HG03108 (cell line): ENCODE data around the gene USP21.

Experiments
- ATAC-seq: cut with Tn5 transposase; IDR thresholded peaks from one replicate; pipeline ENCODE4 v1.9.1; 2021; ENCODE audit warnings: moderate library complexity; ENCODE audit not compliant: unreplicated experiment

The USP21 gene

DNA sequence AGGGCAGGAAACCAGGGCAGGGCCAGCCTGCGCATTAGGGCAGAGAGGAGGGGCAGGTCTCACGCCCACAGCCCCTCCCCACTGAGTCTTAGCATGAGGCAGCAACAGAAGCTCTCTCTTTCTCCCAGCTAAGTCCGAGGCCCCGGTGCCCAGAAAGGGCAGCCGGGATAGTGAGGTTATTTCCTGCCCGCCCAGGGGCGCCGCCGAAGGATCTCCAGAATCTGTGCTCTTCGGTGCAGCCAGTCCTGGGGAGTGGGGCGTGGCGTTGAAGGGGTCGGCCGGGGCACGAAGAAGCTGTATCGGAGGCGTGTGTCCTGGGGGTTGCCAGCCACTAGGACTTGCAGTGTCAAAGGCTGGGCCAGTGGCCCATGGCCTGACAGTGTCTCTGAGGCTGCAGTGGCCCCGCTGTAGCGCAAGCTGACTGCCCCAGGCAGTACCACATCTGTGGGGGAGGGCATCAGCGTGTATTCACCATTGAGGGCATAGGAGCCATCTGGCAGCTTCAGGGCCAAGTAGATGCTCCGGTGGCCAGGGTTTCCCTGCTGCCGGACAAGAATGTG is 31.7 kb downstream of the USP21 start:
- no peak for ATAC-seq

DNA sequence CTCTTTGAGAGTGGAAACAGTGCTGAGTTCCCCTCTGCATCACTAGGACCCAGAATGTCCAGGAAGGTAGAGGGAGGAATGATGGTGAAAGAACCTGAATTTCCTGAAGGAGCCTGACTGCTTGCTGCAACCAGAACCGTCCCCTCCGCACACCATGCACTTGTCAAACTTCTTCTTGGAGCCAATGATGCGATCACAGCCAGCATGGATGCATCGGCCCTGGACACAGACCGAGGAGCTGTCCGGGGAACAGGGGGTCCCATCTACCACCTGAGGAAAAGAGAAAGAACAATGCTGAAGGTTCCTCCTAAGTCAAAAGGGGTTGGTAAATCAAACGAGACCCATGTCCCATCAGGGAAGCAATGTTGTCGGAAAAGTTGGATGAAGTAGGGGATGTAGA is 32.7 kb downstream of the USP21 start:
- no peak for ATAC-seq

DNA sequence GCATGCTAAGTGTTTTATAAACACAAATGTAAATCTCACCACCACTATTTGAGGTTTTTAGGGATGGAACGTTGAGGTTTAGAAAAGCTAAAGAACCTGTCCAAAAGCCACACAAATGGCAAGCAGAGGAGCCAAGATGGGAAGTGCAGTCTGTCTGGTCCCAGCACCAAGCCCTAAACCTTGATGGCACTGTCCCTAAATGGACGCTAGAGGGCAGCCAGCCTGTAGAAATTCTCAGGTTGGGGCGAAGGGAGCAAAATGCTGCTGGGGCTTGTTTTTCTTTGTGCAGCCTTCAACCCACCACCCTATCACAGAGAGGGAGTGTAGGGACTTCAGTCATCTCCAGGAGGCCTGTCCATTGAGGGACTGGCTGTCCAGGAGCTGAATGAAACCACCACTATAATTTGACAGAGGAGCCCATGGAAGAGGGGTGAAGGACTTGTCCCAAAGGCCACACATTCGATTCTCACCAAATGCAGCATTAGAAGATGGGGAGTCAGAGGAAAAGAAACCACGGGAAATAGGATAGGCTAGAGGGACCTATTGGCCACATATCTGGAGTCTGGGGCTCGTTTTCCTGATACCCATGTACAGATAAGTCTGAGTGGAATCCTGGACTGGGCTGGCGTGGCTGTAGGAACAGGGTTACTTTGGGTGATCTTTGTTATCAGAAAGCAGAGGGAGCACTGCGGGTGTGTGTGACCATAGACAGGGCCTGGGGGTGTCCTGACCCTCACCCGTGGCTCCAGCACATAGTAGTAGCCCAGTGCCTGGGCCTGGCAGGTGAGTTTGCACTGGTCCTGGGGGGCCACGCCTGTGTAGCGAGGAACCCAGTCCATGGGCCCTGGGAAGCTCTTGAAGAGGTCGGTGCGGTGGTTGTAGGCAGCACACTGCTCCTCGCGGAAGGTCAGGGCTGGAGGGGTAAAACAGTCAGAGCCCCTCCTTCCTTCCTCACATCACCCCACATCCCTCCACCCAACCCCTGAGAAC is 33.5 kb downstream of the USP21 start:
- peak; percentile 60 for ATAC-seq

DNA sequence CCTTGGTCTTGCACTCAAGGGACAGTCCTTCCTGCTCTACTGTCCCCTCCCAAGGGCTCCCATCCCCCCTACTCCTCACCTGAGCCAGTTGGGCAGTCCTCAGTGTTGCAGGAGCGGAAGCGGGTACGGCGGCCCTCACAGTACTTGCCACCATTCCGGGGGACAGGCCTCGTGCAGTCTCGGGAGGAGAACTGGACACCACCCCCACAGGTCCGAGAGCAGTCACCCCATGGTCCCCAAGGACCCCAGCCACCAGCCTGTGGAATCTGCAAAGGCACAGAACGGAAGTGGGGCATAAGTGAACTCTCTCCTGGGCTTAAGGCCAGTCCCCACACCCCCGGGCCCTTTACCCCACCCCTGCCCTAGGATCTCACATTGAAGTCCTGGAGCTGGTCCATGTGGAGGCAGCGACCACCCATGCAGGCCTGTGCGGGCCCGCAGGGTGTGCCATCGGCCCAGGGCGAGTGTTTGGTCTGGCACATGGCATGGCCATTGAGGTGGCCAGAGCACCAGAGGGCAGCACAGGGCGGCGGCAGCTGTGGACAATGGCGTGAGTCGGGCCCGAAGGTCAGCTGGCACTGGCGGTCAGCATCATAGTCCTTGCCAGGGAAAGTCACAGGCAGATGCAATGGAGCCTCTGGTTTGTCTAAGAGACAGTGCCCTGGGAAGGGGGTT is 34.4 kb downstream of the USP21 start:
- ATAC-seq: no peak

DNA sequence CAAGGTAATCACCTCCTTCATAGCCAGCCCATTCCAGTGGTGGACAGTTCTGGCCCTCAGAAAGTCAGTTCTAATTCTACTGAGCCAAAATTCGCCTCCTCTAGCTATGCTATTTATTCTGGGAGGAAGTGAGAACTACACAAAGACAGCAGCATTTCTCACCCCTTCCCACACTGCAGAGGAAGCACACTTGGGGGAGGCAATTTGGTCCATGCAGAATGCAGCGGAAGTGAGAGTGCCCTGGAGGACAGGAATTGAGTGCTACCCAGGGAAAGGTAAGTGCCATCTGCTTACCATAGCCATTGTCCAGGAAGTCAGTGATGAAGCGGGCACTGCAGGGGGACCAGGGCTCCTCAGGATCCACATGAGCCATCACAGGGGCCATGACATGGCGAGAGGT is 35.9 kb downstream of the USP21 start:
- peak; percentile 53 for ATAC-seq

DNA sequence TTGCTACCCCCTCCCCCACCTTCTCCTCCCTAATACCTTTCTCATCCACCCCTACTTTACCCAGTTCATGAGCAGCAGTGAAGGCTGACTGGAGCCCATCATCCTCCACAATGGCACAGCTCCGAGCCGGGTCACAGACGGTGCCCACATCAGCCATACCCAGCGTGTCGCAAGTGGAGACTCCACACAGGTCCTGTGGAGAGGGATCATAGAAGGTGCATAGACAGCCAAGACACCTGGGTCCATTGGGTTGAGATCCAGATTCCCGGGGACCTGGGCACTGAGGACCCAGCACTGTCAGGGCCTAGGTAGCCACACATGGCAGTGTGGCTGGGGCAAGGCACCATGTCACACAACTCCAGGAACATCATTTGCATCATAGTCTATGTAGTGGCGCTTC is 36.8 kb downstream of the USP21 start:
- no peak for ATAC-seq

DNA sequence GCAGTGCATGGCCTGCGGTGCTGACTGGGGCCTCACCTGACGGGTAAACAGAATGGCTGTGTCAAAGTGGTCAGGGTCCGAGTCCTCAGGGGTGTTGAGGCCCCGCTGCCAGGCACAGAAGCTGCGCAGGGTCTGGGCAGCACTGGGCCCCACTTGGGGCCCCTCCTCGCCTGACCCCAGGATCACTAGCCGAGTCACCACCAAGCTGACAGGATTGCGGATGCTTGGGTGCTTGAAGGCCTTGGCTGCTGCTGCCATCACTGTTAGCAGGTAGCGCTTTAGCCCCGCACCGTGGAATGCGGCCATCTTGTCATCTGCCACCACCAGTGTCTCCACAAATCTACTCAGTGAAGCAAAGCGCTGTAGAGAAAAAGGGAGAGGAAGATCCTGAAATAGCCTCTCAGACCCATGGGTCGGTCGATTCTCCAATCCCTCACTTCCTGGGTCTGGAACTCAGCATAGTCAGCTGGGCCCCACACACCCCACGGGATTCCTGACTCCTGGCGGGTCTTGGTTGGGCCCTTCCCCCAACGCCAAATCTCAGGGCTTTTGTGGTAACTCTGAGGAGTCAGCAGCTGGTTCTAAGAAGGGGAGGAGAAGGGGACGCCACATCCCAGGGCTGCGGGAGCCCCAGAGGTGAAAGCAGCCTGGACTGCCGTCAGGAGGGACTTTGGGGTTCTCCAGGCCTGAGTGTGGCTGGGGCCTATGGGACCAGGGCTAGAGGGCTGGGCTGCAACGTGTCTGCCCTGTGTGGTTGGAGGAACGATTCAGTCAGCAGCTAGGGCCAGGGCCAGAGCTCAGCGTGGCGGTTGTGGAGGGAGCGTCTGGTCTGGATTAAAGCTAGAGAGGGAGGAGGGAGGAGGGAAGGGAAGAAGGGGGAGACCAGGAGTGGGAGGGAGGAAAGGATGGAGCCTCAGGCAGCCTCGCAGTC is 37.5 kb downstream of the USP21 start:
- ATAC-seq: no peak

DNA sequence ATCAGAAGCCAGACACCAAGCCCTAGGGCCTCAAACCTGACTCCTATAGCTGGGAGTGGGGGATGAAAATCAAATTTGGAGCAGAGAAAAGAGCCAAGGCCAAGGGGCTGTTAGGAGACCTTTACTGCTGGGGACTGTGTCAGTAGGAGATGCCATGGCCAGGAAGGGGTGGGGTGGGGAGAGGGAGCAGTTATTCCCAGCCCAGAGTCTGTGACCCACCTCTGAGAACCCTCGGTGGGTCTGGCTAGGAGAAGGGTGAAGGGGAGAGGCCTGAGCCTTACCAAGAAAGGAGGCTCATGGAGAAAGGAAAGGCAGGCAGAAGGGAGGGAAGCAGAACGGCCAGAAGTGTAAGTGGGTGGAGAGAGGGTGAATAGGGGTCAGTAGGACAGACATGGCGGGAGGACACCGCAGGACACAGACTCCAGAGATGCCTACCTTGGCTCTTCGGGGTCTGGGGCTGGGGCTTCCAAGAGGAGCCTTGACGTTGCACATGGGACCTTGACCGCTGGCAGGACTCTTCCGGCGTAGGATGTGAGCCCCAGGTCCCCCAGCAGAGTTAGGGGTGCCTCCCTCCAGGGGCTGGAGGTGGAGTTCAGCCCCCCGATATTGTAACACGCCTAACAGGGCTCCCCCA is 38.4 kb downstream of the USP21 start:
- no peak for ATAC-seq

DNA sequence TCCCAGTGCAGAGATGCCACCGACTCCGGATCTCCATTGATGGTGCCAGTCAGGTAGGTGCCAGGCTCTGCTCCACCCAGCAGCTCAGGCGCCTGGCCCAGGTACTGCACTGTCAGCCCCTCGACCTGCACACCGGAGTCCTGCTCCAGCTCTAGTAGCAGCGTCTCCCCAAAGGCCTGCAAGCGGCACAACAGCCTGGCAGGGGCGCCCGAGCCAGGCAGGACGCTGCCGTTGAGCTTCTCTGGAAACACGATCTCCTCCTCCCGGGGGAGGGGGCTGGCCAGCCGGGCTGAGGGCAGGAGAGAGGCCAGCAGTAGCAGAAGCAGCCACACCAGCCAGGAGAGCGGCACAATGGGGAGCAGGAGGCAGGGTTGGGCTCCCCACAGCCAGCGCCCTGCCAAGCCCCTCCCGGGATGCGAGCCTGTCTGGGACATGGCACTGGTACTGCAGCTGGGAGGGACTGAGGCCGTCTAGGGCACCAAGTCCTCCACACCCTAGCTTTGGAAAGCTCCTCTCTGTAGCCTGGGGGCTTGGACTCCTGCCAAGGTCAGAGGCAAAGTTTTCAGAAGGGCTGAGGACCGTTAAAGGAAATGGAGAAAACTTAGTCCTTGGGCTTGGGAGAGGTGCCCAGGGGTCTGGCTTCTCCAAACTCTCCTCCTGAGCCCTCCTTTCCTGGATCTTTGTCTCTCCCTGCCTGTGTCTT is 39.0 kb downstream of the USP21 start:
- ATAC-seq: no peak

DNA sequence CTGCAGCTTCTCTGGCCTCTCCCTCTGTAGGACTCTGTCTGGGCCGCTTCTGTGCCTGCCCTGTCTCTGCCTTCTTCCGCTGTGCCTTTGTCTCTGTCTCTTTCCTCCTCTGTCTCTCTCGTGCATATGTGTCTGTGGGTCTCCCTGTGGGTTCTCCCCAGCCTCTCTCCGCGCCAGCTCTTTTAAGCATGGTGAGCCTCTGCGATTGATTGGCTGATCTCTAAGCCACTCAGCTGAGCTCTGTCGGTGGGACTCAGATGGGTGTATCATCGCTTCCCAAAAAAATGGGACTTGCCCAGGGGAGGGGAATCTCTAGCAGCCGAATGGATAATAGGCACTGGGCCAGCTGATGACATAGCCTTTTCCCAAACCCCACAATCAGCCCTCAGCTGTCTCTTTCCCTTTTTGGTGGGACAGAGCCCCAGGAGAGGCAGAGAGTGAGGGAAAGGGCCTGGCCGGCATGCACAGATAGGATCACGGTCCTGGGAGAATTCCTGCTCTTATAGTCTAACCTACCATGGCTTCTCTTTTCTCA is 39.7 kb downstream of the USP21 start, which contains the start of gene ADAMTS4:
Gene ADAMTS4 (minus strand): TSS at position 158 of the 535 bp plus-strand sequence. CDS start 427 bp downstream, outside the sequence.
- ATAC-seq: no peak

DNA sequence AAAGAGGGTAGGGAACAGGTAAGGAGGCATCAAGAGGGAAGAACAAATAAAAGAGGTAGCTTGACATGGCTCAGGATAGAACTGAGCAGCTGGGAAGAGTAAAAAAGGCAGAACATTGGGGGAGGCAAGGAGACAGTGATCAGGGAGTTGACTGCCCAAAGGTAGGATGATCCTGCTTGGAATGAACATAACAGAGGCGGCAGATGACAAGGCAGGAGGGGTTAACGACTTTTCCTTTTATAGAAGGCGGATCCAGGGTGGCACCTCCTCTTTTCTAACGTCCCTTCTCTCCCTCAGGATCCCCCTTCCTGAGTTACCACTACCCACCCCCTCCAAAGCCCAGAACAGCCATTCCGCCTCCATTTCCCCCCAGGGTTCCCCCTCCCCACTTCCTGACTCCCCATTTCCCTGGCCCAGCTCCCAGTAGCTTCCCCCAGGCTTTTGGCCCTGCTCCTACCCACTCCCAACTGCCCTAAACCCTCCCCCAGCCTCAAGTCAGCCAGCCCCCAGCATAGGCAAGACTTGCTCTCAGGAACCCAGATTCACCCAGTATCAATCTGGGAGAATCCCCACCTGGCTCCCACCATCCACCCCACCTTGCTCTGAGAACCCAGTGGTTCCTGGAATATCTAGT is 40.3 kb downstream of the USP21 start:
- no peak for ATAC-seq

DNA sequence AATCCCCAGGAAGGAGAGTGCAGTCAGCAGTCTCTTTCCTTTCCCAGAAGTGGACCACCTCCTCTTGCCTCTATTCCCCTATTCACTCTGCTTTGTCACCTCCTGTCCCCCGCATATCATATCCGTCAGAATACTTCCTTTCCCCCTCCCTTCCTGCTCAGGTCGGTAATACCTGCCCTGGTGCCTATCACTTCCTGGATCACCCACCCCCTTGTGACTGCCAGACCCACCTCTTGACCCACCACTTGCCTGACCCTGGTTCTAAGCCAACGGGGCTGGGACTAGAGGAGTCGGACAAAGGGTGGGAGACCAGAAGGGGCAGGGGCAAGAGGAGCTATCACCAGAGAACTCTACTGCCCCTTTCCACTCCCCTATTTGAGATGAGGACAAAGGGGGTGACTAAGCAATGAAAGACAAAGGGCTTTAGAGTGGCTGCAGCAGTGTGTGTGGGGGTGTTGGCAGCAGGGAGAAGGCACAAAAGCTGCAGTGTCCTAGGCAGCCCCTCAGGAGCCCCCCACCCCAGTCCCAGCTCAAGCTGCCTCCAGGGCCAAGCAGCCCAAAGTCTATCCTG is 41.2 kb downstream of the USP21 start:
- ATAC-seq: no peak

DNA sequence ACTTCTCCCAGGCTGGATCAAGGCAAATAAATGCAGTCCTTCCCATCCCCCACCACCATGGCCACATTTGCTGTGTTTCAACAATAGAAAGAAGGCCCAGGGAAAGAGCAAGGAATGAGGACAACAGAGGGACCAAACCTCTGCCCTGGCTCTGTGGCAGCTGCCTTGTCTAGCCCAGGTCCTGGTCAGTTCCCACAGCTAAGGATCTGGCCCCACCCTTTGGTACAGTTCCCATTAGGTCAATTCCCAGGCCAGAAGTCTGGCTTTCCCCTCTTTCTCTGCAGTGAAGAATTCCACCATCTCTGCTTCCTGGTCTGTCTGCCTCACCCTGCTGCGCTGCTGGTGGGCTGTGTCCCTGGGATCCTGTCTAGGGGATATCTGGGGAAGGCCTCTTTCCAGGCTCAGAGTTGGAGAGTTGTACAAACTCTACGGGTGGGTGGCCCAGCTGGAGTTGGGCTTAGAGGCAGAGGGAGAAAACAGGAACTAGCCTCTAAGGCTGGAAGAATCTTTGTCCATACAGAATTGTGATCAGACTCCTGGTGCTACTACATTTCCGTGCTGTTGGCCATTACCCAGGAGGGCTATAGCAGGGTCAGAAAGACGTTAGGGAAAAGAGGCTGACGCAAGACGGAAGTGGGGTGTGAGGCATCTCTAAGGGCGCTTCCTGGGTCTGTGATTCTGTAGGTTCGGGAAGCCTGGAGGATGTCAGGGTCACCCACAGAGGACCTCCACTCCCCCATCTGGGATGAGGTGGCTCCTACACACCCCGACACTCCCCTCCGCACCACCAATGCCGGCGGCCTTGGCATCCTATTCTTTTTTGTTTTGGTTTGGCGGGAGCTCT is 41.9 kb downstream of the USP21 start:
- no peak for ATAC-seq

DNA sequence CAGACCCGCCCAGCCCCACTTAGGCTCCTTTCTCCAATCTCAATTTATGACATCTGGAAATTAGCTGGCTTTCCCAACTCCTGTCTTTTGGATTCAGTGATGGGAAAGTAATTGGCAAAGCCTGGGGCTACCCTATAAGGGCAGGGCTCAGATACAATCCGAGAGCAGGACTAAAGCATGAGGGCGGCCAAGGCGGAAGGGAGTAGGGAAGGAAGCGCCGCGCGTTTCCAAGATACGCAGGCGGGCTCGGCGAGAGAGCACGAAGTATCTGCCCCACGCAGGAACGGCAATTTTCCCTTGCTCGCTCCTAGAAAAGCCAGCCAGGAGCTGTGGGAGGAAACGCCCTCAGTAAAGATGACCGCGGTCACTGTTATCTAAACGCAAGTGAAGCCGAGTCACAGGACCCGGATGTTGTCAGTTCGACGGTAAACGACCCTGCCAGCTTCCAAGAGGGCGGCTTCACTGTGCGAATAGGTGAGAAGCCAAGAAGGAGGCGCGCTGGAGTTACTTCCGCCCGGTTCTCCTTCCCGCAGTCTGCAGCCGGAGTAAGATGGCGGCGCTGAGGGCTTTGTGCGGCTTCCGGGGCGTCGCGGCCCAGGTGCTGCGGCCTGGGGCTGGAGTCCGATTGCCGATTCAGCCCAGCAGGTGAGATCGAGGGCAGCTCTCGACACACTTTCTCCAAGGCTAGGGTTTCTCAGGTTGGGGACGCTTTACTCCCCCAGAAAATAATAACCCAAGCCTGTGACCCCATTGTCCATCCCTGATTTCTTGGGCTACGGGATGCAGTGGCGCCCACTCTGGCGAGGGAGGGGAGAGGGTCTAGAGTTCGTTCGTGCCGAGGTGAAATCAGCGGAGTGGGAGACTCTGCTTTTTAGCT is 42.8 kb downstream of the USP21 start, which contains the start of gene NDUFS2:
Gene NDUFS2 (plus strand): TSS at position 532 of the 877 bp plus-strand sequence. CDS start 19 bp downstream, at position 551.
- peak; percentile 96 for ATAC-seq

DNA sequence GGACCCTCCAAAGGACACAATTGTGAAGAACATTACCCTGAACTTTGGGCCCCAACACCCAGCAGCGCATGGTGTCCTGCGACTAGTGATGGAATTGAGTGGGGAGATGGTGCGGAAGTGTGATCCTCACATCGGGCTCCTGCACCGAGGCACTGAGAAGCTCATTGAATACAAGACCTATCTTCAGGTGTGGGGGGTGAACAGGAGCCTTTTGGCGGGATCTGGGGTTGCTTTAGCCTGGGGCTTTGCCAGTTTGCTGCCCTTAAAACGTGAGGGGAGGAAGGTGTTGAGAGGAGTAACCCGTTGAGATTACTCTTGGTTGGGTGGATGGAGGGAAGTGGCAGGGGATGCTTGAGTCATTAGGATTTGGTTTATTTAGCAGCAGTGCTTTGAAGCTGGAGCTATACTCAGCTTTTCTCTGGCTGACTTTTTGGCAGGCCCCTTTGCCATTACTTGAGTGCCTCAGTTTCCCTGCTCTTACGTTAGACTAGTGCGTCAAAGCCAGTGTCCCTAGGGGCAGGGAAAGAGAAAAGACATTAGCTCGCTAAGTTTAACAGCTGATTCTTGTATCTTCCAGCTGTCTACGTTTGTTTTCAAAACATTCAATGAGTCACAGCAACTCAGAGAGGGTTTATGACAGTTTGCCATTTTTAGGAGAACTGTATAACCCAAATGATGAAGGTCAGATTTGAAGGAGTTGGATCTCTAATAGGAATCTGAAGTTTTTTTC is 47.3 kb downstream of the USP21 start:
- ATAC-seq: no peak

DNA sequence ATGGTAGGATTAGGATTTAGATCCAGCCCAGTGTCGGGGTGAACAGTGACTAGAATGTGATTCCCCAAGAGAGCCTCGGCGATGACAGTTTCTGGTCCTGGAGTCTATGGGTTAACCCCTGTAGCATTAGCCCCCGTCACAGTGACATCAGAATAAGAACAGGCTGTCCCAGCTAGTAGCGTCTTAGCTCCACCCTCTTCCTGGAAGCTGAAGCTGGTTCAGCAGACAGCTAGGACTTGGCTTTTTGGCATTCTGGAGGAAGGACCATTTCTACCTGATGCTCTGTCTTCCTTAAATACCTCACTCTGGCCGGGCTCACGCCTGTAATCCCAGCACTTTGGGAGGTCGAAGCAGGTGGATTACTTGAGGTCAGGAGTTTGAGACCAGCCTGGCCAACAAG is 47.9 kb downstream of the USP21 start:
- ATAC-seq: no peak
